GM12864 (cell line): ENCODE data around the gene SNX17.

Source experiments
- DNase-seq: peaks from one replicate; pipeline ENCODE4 v3.0.0-alpha.2; 2011; ENCODE audit warnings: low read depth
- H3K4me3 ChIP-seq: 2 replicates; pipeline ENCODE4 v1.5.1; 2011; ENCODE audit warnings: mild to moderate bottlenecking, low read depth, low read length, control low read depth
- CTCF ChIP-seq: IDR thresholded peaks from 2 replicates; pipeline ENCODE4 v1.5.1; 2011; ENCODE audit warnings: low read depth, mild to moderate bottlenecking, moderate library complexity, low read length, control low read depth, inconsistent platforms; ENCODE audit errors: missing control alignments

SNX17 gene

GRCh38 chr2:27376866-27377617 is 6.6 kb downstream of the SNX17 start:
- DNase-seq, result no peak
- H3K4me3 ChIP-seq, result no peak overlapping the region
- no peak for TF ChIP-seq CTCF

DNA sequence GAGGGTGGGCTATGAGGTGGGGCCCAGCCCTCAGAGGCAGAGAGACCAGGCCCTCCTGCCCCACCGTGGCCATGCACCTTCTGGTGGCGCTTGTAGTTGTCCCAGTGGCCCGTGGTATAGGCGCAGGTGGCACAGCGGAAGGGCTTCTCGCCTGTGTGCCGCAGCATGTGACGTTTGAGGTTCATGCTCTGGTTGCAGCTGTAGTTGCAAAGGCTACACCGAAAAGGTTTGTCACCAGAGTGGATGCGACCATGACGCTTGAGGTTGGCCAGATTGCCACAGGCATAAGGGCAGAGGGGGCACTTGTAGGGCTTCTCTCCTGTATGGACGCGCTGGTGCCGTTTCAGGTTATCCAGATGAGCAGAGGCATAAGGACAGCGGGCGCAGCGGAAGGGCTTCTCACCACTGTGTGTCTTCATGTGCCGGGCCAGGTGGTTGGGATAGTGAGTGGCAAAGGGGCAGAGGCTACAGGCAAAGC is 7.2 kb downstream of the SNX17 start:
- no peak for DNase-seq
- no peak overlapping the region for H3K4me3 ChIP-seq
- no peak for TF ChIP-seq CTCF

DNA sequence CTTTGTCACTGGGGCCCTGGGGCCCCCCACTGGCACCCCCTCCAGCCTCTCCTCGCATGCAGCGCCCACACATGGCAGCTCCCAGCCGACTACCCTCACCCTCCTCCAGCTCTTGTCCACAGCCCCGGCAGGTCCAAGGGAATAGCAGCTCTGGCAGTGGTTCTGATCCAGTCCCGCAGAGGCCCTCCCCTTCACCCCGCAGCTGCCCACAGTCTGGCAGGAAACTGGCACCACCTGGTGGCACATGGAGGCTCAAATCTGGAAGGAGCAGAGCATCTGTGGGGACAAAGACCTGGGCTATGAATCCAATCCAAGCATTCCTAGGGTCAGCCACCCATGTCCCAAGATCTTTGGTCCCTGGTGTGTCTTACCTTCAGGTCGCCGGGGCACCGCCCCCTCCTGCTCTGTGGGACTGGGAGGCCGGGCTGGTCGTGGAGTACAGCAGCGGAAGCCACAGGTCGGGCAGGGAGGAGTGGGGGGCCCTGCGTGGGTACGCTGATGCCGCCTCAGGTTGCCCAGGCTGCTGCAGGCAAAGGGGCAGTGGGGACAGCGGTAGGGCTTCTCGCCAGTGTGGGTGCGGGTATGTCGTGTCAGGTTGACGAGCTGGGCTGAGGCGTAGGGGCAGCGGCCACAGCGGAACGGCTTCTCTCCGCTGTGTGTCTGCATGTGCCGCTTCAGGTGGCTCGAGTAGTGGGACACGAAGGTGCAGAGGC is 7.8 kb downstream of the SNX17 start:
- no peak for DNase-seq
- no peak overlapping the region for H3K4me3 ChIP-seq
- peak; percentile 18 for TF ChIP-seq CTCF

DNA sequence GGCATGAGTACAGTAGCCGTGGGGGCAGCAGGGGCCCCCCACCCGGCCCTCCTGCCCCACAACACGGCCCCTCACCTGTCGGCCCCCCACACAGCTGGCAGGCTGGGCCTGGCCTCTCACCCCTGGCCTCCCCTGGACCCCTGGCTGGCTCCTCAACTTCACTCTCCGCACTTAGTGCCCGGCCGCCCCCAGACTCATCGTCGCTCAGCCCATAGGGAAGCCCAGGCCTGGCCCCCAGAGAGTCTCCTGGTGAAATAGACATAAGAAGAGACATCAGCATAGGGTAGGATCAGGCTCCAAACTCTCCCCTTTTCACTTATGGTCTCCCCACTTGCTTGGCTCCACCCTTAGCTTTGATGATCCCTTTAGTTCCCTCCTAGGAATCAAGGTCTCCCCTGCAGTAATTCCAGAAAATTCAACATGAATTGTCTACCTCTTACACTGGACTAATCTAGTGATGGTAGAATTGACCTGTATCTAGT is 8.4 kb downstream of the SNX17 start:
- no peak for TF ChIP-seq CTCF
- no peak overlapping the region for H3K4me3 ChIP-seq
- DNase-seq, result no peak

DNA sequence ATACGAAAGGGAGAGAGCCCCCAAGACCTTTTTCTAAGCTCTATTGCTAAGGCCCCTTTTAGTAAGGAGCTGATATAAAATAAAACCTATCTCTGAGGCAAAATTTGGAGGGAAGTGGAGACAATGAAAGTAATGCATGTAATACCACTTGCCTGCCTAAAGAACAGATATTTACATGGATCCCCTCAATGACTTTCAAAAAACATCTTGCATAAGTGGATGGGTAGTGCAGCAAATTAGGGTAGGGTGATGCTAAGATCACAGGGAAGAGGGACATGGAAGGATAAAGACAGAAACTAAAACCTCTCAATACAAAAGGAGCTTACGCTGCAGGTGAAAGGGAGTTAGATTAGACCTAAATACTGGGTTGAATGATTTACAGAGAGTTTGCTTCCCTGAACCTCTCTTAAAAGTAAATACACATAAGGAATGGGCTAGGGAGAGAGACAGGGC is 9.0 kb downstream of the SNX17 start:
- no peak for TF ChIP-seq CTCF
- peak overlapping the region; percentile 67 for H3K4me3 ChIP-seq
- DNase-seq, result no peak

DNA sequence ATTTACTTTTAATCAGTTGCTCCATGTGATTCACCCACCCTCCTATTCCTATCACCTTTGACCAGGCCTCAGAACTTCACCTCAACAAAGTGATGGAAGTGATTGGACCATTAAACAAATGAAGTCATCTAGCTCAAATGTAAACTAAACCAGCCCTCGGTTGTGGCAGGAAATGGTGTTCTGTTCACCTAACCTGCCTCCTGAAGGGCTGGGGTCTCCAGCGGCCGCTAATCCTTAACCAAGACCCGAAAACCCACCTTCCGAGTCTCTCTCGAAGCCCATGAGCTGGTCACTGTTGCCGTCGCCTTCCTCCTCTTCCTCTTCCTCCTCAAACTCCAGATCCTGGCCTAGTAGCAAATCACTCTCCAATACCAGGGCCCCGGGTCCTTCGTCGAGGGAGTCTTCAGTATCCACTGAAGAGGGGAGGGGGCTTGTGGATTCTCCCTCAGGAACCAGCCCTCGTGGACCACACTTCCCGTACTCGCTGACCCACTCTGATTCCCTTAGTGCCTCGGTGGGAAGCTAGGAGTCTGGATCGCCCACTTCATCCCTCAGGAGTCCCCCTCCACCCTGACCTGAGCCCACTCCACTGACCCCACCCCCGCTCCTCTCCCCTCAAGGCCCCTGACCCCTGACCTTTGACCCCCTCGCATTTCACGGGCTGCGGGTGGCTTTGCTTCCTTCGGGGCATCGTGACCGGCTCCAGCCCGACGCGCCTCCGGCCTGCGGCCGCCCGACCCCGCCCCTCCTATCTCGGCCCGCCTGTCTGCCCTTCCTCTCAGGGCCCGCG is 9.6 kb downstream of the SNX17 start:
- no peak for TF ChIP-seq CTCF
- H3K4me3 ChIP-seq, result peak overlapping the region; percentile 67
- no peak for DNase-seq
